Heart left ventricle (tissue), 13 donors: ENCODE results near the gene TAB3.

ENCODE experiments used
- CTCF ChIP-seq, 12 donors: fragments of 200-600 bp; sonication (generic) in 4 of 12; IDR thresholded peaks; one replicate each; pipeline versions ENCODE4 v1.5.0 to v1.8.0; 2018 to 2022; ENCODE audit warnings: antibody characterized with exemption in 12 of 12, mild to moderate bottlenecking in 5 of 12
- POLR2A ChIP-seq, 2 donors: fragments of 450-650 bp; IDR thresholded peaks; one replicate each; pipeline ENCODE4 v1.6.1; 2017; ENCODE audit warnings: antibody characterized with exemption in 2 of 2, mild to moderate bottlenecking in 2 of 2, moderate library complexity in 2 of 2
- donor health status: ischemic (EF 13 %, LVEDD 7.1; RV severe dilation, severe dysfunction).
- donor health status: DM: no; HTN: yes; CAD: no.
- donor health status: DM: no; HTN: no; CAD: no.
- donor health status: ischemic (EF 25% LVEDD 6.9; RV normal size, moderate dysfunction).
- donor health status: ischemic (EF 25% LVEDD 5.7; RV mildly dilated, moderate dysfunction).
- donor health status: ischemic (EF 35%, LVEDD 5.7; RV mildly dilated, moderate dysfunction).
- donor health status: nonischemic (EF 11% LVEDD 7.7; RV severe dilation, severe dysfunction).
- donor health status: DM: yes; HTN: yes; CAD: no.
- donor health status: PGD.
- donor health status: ischemic (EF 29% LVEDD 5.4; RV normal size, mild dysfunction).
- donor health status: nonischemic (EF 23%, LVEDD 6.1; RV moderate dilation, normal function).

GRCh38 chrX:30822068-30822681 is 66.9 kb downstream of the TAB3 start:
- TF ChIP-seq CTCF (IDR thresholded peaks at IDR 0.05) (no peak), POLR2A (IDR thresholded peaks at IDR 0.05) (no peak)
